NCI-H82 treated with DMSO at 0.1 percent for 48 hours (cell line): ENCODE measurements around the gene AKT1.
"Not testable (repeated sequence)": the region's sequence is repeated elsewhere in the genome, so short reads cannot be mapped to it uniquely, and the experiment has no call there.

Experiments used
- DNase-seq: peaks from one replicate; lab custom pipeline; 2025; ENCODE audit not compliant: unreplicated experiment; lab: John Stamatoyannopoulos, UW

The AKT1 gene

GRCh38 chr14:104741108-104741802, 54.3 kb downstream of the AKT1 start:
- no peak for DNase-seq

DNA sequence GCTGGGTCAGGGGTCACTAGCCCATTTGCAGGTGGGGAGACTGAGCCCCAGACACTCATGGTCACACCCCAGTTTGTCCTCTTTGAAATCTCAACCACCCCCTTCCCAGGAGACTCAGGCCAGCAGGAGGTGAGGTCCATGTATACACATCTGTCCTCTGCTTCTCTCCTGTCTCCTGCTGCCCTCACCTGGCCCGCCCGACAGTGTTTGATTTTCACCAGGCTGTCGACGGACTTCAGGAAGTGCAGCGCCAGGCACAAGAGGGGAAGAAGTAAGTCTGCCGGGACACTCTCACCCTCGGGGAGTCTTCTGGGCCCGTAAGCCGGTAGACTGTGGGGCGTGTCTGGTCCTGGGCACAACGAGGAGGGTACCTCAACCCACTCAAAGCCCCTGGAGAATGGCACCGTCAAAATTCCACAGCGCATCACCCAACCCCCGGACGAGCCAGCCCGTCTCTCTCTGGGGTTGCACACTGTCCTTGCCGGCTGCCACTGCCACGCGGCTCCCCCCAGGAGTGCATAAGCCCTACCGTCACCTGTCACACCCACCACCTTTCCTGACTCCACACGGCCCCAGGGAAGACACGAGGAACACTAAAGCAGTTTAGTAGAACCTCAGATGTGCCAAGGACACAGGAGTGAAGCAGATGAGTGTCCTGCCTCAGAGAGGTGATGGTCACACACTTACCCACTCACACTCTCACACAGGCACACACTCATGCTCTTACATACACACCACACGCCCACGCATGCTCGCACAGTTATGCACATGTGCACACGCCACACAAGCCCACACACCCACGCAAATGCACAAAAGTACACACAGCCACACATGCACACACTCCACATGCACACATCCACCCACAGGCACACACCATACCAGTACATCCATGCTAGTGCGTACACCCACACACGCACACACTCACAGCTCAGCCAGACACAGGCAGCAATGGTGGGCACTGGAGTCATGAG, 55.7 kb downstream of the AKT1 start:
- no peak for DNase-seq

GRCh38 chr14:104739026-104739425, 56.5 kb downstream of the AKT1 start:
- no peak for DNase-seq

- DNase-seq: no peak
Measured at GRCh38 chr14:104738375-104739019, 57.1 kb downstream of the AKT1 start.

DNA sequence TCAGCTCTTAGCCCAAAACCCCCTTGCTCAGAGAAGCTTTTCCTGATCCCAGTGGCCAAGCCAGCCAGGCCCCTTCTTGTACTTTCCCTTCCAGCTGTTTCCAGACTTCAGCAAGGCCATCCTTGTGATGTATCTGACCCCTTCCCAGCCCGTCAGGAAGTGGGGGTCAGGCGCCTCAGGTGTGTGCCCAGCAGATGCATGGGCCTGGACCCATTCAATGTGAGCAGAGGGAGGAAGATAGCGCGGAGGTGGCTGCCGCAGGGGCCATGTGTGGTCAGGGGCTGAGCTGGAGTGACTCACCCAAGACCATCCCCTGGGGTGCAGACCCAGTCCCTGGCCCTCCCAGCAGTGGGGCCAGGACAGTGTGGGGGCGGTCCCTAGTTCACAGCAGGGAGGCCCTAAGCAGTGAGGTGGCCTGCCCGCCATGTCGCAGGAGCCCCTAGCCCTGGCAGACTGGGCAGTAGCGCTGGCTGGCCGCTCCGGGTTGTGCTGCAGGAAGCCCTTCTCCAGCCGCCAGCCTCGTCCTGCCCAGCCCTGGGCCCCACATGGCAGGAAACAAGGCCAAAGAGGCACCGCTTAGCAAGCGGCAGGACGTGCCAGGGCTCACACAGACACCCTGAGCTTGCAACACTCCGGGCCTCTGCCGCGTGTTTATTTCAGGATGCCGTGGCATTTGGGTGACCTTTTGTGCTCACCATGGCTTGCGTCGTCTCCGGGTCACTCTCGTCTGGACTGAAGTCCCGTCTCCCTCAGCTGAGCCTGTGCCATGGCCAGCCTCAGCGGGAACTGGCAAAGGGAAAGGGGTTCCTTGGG, 59.5 kb downstream of the AKT1 start:
- no peak for DNase-seq

DNA sequence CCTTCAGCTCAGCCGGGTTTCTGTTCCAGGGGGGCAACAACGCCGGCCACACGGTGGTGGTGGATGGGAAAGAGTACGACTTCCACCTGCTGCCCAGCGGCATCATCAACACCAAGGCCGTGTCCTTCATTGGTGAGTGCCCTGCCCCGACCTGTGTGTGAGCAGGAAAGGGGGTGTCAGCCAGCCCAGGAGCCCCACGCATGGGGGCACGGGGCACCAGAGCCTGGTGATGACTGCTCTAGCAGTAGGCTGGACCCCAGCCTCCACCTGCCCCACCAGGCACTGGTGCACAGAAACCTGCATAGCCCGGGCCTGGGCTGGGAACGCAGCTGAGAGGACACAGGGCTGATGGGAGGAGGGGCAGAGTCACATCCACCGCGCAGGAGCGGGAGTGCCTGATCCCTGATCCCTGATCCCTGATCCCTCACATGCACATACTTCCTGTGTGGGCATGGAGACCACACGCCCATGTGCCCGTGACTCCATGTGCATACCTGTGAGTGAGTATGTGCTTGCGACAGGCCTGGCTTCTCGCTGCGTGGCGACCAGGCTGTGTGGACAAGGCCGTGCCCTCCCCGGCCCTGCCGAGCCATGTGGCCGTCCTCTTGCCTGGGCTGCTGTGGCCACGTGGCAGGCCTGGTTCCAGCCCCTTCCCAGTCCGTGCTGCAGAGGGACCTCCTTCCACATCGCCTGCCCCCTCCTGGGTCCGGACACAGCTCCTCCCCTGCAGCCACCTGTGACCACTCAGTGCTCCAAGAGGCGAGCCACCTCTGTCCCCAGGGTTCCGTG, 60.4 kb downstream of the AKT1 start:
- no peak for DNase-seq

DNA sequence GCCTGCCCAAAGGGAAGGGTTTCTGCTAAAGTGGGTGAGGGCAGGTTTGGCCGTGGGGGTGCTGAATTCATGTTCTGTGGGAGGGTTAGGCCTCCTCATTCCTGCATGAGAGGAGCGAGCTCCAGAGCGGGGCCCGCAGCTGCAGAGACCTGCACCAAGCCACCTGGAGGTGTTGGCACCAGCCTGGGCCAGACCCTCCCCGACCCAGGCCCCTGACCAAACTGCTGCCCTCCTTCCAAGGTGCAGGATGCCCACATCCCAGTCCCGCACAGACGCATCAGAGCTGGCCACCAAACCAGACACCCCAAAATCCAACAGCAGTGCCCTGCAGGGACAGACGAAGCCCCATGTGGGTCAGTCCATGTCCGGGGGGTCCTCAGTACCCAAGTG, 61.0 kb downstream of the AKT1 start:
- no peak for DNase-seq

- no peak for DNase-seq
Measured at GRCh38 chr14:104734051-104734587, 61.4 kb downstream of the AKT1 start.

DNA sequence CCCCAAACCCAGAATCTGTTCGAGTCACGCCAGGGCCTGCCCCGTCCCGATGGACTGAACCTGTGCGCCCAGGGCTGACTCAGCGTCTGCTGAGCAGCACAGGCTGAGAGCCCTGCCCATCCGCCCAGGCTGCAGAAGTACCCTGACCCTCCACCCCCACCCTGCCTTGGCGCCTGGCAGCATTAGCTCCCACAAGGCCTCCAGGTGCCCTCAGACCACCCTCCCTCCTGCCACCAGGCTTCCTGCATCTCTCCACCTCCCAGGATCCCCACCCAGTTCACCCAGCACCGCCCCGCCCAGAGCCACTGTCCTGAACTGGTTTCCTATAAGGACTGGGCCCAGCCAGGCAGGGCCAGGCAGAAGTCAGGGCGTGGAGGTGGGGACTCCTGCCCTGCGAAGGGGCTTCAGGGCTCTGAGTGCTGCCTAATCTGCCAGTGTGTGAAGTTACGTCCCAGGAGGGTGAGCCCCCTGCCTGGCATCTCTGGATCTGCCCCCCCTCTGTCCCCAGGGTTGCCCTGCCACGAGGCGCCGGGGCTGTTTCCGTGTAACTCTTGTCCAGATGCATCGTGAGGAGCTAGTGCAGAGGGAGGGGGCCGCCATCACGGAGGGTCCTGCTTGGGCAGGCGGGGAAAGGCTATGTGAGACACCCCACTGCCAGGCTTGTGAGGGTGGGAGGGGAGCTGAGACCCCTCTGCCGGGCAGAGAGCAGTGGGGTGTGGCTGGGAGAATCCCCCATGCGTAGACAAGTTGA, 62.4 kb downstream of the AKT1 start:
- no peak for DNase-seq

- DNase-seq: no peak
Measured at GRCh38 chr14:104732355-104732804, 63.2 kb downstream of the AKT1 start.

DNA sequence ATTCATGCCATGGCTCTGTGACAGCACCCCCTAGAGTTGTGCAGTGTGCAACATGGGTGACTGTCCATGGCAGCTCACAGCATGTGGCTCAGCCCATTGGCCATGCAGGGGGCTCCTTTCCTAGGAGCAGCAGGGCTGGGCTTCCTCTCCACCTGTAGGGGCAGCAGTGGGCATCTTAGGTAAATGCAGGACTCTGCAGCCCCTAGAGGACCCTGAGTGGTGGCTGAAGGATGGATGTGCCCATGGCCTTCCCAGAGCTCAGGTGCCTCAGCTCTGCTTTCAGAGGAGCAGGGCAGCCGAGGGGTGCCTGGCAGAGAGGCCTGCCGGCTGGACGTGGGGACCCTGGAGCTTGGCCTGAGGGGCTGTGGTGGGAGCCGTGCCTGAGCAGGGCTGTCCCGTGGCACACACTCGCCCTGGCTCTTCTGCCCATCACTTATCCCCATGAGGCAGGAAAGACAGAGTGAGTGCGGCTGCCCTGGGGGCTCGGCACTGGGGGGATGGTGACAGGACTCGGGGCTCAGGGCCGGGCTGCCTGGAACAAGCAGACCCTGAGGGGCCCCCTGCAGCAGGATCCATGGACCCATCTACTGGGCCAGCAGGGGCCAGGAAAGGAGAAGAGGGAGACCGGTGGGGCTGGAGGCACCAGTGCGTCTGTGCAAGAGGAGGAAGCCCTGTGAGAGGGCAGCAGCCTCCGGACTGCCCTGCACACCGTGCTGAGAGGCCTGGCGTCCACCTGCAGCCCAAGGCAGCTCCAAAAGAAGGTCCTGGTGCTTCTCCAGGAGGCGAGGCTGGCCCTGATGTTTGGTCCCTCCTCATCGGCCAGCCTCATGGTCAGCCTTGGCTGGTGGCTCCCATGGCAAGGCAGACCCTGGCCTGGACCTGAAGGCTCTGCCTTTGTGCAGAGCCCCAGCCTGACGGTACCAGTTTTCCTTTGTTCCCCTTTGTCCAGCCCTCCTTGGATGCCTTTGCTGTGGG, 63.9 kb downstream of the AKT1 start:
- DNase-seq: no peak

DNA sequence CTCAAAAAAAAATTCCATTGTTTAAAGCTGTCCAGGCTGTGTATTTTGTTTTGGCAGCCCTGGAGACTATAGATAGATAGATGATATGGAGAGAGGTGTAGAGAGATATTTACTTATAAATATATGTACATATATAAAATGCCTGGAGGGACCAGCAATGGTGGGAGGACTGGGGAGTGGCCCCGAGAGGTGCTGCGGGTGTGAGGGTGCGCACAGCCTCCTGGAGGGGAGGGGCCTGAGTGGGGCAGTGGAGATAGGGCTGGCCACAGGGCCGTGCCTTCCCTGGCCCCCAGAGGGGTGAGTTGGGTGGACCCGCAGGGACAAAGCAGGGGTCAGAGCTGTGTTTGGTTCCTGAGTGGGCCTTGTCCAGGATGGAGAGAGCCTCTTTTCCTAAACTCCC, 65.1 kb downstream of the AKT1 start:
- no peak for DNase-seq

- no peak for DNase-seq
Measured at GRCh38 chr14:104729835-104730181, 65.7 kb downstream of the AKT1 start.

- DNase-seq: not testable (repeated sequence)
Measured at GRCh38 chr14:104729176-104729834, 66.2 kb downstream of the AKT1 start.

- no peak for DNase-seq
Measured at GRCh38 chr14:104728631-104729030, 66.9 kb downstream of the AKT1 start.

GRCh38 chr14:104726600-104727451, 68.7 kb downstream of the AKT1 start:
- DNase-seq: no peak
